Measurements from ENCODE around the gene CHTOP.
"Not testable (repeated sequence)": the region's sequence is repeated elsewhere in the genome, so short reads cannot be mapped to it uniquely, and the experiment has no call there.

Gene CHTOP, protein sequence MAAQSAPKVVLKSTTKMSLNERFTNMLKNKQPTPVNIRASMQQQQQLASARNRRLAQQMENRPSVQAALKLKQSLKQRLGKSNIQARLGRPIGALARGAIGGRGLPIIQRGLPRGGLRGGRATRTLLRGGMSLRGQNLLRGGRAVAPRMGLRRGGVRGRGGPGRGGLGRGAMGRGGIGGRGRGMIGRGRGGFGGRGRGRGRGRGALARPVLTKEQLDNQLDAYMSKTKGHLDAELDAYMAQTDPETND

DNA sequence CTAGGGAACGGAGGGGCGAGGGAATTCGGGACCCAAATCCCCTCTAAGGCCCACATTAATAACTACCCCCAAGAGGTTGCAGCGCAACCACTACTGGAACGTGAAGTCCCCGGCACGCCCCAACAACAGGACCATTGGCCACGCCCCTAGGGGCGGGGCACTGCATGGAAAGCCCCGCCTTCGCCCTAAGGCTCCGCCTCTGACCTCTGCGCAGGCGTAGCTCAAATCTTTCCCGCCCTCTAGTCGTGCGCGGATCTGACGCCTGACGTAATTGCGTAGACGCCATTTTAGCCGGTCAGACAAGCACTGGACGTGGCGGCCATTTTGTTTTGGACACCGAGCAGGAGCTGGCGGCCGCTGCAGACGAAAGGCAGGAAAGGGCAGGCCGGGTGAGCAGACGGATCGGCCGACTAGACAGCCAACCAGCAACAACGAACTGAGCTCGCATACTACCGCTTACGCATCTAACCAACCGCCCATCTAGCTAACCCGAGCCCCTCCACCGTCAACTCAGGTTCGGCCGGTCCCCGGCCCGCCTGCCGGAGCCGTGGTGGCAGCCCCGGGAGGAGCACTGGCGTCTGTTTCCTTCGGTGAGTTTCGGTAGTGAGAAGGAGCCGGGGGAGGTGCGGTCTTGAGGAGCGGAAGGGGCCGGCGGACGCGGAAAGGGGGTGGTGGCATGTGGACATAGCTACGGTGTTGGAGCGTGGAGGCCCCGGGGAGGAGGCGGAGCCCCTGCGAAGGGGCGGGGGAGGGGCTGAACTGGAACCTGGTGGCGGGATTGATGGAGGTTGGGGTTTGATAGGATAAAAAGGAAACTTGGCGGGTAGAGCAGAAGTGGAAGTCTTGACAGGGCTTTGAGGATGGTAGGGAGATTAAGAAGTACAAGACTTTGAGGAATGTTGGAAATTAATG, at the start of gene CHTOP:
Gene CHTOP (plus strand): TSS at position 313 of the 912 bp plus-strand sequence. CDS start 2,523 bp downstream, outside the sequence.
- peak; percentile 74 for FAIRE-seq

DNA sequence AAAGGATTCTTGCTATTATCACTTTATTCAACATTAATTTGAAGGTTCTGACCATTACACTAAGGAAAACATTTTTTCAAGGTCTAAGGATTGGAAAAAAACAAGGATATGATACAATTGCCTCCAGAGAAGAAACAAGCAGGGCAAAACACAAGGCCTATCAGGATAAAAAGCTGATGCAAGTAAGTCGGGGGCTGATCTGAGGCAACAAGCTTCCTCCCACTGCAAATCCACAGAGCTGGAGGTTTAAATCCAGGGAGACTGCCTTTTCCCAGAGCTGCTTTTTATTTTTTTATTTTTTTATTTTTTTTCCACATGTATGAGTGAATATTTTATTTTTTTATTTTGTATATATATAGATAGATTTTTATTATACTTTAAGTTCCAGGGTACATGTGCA, 48.9 kb upstream of the CHTOP start:
- no peak for FAIRE-seq

DNA sequence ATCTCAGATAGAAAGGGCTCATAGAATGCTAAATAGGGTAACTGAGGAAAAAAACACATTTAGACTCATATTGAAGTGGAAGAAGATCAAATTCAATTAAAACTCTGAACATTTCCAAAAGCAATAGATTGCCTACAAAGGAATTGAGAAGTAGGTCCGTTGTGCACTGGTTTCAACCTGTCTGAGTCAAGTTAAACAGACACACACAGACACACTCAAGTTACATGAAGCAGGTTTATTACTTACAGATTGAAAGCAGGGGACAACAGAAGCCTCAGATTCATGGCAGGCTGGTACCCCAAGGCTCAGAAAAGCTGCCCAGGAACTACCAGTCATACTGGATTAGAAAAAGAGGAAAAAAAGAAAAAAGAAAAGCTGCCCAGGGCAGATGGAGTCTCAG, 47.5 kb upstream of the CHTOP start:
- FAIRE-seq, result no peak

DNA sequence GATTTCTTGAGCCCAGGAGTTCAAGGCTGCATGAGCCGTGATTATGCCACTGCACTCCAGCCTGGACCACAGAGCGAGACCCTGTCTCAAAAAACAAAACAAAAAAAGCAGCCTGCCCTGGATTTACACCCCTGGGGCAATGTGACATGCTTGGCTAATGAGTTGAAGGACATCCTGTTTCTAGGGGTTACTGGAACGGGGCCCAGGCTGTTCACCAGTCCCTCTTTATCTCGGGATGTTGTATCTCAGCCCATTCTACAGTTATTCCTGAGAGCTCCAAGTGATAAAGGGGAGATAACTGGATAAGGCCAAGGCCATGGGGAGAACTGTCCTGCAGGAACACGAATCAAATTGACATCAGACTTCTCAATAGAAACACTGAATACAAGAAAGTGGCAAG, 46.6 kb upstream of the CHTOP start:
- no peak for FAIRE-seq

DNA sequence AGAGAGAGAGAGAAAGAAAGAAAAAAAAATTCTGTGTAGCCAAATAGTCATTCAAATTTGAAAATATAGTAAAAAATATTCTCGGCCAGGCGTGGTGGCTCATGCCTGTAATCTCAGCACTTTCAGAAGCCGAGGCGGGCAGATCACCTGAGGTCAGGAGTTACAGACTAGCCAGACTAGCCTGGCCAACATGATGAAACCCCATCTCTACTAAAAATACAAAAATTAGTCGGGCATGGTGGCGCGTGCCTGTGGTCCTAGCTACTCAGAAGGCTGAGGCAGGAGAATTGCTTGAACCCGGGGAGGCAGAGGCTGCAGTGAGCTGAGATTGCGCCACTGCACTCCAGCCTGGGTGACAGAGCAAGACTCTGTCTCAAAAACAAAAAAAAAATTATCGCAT, 45.8 kb upstream of the CHTOP start:
- not testable (repeated sequence) for FAIRE-seq

DNA sequence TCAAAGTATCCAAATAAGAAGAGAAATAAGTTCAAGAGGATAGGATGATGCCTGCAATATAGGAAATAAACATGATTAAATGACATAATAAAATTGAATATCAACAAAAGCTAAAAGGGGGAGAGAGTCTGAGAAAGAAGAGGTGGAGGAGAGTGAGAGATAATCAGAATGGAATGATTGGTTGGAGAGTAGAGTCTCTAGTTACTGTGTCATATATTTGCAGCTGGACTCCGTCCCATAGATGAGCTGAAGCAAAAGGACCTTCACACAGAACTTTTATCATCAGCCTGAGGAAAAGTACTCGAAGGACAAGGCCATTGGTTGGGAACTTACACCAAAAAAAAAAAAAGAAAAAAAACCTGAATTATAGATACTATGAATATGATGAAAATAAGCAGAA, 45.4 kb upstream of the CHTOP start:
- FAIRE-seq, result no peak

DNA sequence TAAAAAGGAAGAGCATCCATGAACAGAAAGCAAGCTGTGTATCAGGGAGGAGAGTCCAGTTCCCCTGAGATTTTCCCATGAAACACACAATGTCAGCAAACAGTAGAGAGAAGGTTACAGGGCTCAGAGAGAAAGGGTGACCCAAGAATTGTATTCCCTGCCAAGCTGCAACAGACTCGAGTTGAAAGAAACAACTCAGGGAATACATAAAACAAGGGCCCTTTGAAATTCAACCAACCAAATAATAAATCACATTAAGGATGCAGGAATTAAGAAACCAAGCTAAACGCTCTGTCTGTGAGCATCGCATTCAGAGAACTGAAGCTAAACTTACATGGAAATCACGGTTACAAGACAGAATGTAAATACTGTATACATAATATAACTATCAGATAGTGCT, 41.1 kb upstream of the CHTOP start:
- no peak for FAIRE-seq

DNA sequence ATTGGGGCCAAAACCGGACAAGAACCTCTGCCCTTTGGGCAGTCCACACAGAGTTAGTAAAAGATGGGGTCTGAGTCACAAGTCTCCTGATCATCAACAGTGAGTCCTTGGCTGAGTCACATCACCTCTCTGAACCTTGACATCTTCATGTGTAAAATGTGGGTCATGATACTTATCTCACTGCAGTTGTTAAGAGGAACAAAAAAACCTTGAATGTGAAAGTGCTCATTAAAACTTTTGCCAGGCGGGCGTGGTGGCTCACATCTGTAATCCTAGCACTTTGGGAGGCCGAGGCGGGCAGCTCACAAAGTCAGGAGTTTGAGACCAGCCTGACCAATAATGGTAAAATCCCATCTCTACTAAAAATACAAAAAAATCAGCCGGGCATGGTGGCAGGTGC, 36.7 kb upstream of the CHTOP start:
- FAIRE-seq, result no peak

DNA sequence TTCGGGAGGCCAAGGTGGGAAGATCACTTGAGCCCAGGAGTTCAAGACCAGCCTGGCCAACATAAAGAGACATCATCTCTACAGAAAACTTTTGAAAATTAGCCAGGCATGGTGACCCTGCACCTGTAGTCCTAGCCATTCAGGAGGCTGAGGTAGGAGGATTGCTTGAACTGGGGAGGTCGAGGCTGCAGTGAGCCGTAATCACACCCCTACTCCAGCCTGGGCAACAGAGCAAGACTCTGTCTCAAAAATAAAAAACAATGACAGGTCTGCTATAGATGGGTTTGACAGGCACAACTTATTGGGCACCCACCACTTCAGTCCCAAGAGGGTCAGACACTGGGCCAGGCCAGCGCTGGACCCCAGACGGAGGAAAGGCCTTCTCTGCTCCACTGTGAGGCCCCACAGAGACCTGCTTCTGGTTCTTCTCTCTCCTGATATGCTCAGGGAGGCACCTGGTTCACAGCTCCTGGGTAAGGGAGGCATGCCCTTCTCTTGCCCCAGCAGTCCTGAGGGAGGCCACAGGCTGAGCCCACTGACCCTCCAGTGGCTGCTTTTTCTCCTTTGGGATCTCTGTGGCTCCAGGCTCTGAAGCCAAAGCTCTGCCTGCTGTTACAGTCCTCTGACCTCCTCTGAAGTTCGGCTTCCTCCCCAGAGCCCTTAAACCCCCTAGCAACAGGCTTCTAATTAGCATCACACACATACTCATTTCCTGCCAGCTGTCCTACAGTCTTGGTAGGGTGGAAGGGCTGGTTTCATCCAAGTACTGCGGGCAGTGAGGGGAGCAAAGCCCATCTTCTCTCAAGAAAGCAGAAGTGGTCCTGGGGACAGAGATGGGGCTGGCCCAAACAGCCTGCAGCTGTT, 35.3 kb upstream of the CHTOP start:
- no peak for FAIRE-seq

DNA sequence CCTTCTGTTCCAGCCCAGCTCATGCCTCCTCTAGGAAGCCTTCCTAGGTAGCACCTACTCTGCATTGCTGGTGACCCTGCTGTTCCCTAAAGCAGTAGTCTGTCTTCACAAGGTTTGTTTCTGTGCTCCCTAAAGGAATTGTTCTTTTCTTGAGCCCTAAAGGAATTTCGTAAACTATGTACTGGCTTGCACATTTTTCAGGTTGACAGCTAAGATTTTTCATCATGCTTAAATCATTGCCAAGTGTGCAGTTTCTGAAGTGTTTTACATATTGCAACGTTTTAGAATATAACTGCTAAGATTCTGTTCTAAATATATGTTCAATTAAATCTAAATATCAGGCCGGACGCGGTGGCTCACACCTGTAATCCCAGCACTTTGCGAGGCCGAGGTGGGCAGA, 34.0 kb upstream of the CHTOP start:
- FAIRE-seq, result no peak

DNA sequence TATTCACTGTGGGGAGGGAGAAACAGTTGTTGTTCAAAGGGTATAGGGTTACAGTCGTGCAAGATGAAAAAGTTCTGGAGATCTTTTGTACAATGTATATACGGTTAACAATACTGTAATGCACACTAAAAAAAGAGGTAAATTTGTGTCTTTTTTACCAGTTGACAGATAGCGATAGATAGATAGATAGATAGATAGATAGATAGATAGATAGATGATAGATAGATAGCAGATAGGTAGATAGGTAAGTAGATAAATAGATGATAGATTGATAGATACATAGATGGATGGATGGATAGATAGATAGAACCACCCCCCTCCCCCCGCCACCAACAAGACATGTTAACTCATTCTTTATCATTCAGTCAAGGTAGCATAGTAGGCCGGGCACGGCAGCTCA, 31.1 kb upstream of the CHTOP start:
- FAIRE-seq, result no peak

DNA sequence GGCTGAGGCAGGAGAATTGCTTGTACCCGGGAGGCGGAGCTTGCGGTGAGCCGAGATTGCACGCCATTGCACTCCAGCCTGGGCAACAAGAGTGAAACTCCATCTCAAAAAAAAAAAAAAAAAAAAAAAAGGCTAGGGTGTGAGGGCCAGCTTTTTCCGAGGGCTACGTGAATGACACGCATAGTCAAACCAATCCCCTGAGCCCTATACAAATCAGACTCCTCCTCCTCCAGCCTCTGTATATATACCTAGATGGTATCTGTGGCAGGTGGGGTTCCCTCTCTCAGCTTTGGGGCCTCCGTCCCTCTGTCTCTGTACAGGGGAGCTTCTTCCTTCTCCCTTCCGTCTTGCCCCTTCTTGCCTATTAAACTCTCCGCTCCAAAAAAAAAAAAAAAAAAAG, 27.7 kb upstream of the CHTOP start:
- no peak for FAIRE-seq

DNA sequence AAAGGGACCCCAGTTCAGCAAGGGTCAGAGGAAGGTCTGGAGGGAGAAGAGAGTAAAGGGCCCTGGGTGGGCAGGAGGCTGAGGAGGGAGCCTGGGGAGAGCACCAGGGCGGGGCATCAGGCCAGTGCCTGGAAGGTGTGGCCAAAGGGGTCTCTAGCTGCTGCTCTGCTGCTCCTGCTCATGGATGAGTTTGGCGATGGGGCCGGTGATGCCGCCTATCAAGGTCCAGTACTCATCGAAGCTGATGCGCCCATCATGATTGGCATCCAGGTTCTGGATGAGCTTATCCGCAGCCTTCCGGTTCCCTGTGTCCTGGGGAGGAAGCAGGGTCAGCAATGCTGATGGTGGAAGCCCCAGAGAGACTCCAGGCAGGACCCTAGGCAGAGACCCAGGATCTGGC, 26.5 kb upstream of the CHTOP start:
- FAIRE-seq, result no peak

DNA sequence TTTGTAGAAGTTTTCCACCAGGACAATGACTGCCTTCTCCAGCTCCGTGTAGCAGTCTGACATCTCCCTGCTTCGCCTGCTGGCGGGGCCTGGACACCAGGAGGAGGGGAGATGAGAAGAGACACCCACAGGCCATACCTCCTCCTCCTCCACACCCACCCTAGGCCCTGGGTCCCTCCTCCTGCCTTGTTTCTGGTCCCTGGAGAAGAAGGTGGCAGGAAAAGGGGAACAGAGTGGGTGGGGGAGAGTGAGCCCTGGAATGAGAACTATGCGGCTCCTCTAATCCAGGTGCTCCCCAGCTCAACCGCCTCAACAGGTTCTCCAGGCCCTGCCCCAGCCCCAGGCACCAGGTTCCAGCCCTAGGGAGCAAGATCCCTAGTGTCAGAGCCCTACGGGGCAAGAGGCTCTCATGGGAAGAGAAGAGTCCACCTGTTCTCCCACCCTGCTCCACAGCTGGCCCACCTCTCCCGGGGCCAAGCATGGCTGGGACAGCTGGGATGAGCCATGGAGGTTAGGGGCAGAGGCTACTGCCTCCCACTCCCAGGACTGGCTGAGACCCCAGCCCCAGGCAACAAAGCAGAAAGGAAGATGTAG, 25.7 kb upstream of the CHTOP start:
- FAIRE-seq, result no peak

DNA sequence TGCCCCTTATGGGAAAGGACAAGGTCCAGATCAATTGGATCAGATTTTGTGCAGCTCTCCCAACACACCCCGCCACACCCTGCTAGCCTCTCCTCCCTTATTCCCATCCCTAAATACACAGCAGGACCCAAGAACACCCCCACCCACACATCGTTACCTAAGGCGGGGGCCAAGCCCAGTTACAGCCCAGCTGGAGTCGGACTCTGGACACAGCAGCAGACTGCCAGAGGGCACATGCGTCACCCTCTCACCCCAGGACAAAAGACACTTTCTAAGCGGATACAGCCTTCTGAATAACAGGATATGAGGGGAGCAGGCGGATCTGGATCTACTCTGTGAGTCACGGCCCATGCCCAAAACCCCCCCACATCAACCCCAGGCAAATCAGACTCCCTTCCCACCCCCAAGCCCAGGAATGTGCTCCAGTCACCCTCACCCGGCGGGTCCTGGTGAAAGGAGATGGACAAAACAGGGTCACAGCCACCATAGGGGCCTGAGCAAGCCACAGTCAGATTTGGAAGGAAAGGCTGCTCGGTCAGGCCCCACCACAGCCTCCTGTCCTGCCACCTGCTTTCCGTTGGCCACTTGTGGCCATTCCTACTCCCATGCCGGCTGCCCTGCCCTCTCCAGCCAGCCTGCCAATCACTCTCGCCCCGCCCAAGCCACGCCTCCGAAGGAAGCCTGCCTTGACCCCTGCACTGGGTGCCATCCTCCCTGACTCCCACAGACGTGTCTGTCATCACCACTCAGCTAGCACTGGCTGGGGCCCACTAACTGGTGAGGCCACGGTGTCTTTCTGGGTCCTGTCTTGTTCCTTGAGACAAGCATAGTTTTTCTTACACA, 24.9 kb upstream of the CHTOP start:
- FAIRE-seq, result no peak

DNA sequence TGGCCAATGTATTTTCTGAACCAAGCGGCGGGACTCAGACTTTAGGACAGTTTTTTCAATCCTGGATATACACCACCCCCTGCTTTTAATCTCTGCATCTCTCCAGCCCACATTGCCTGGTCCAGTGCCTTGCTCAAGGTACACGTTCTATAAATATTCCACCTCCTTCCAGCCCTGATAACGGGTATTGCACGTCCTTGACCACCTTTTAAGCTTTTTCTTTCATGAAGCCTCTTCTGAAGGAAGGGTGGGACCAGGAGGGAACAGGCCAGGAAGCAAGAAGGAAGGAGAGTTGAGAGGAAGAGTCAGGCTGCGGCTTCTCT, 24.3 kb upstream of the CHTOP start:
- FAIRE-seq, result no peak

DNA sequence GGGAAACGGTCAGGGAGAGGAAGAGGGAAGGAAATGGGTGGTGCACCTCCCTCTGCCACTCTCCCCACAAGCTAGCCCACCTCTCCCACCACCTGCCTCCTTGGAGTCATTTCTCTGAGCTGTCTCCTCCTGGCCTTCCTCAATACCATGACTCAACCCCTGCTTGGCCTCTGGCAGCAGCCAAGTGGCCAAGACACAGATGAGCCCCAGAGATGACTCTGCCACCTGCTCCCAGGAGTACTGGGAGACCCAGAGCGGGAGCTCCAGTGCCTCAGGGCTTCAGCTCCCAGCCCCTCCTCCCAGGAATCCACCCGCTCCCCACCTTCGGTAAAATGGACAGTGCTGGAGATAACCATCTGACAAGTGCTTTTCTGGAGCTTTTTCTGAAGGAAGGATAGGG, 23.5 kb upstream of the CHTOP start:
- no peak for FAIRE-seq

DNA sequence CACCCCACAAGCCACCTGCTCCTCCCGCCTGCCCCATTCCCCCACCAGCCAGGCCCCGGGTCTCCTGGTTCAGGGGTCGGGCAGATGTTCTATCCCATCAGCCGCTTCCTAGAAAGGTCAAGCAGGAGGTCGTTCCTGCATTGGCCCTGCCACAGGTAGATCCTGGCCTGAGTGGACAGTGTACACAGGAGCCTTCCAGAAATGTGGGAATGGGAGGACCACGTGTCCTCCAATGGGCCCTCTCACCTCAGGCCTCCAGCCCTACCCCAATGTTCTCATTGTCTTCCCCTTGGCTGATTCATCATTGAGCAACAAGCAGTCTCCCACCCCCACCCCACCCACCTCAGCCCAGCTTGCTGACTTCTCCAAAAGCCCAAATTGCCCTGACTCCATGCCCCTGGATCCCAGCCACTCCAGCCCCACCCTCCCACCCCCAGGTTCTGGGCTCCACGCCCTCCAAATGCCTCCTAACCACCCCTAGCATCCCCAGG, 23.0 kb upstream of the CHTOP start:
- FAIRE-seq, result no peak

DNA sequence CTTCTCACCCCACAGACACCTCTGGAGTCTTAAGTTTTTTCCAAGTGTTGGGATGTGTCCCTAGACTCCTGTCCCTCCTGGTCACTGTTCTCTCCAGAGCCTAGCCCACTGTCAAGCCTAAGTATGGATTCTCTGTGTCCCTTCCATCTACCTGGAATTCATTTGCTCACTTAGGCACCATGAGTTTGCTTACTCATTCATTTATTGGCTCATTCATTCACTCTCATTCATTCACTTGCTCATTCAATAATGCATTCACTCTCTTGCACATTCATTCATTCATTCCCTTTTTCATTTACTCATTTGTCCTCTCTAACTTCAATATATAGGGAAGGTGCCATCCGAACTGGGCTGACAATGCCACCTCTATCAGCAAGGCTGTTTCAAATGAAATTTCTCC, 22.5 kb upstream of the CHTOP start:
- FAIRE-seq, result no peak

DNA sequence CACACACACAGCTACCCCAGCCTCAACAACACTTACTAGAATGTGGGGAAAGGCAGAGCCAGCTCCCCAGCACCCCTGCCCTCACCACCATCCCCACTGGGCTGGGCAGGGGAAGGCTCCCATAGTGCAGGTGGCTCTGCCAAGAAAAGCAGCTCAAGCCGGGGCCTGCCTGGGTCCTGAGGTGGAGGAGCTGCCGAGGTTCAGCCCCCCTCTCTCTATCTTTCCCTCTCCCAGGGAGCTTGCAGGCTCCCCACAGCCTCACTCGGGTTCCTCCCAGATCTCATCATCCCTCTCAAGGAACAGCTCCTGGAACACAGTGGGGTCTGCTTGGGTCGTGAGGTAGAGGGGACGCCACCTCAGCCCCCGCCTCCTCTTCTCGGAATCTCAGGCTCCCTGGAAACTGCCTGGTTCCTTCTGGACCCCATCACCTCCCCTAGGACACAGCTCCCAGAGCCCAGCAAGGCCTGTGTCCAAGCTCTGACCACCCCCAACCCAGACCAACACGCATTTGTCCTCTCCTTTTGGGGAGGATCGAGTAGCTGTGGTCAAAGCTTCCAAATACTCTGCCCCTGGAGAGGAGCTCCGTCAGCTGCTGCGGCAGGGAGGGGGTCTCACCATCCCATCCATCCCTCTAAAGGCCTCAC, 21.6 kb upstream of the CHTOP start:
- no peak for FAIRE-seq

DNA sequence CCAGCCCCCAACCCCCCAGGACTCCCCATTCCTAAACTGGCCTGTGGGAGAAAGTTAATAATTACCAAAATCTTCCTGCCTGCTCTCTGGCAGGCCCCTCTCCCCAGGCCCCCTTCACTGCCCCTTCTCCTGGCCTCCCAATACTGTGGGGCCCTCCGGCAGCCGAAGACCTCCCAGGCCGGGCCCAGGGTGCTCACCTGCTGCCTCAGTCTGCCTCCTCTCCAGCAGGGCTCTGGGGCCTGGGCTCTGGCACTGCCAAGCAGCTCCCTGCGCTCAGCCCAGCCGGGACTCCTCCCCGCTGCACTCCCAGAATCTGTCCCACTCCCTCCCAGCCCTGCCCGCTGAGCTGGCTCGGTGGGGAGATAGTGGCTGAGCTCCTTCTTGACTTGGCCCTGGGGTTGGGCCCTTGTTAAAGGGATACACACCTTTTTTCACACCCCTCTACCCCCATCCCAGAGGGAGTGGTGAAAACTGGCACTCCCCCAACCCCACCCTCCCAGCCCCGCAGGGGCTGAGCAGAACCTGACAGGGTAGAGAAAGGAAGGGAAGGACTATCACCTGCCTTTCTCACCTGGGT, 21.0 kb upstream of the CHTOP start, which contains the start of gene S100A16:
Gene S100A16 (minus strand): TSS at position 383 of the 577 bp plus-strand sequence. CDS start 4,986 bp downstream, outside the sequence.
- no peak for FAIRE-seq

Data from islet of Langerhans (tissue), 1 donor.